LNCAP (cell line): ENCODE data around the gene ZBED2.

Experiments
- TF ChIP-seq, protein P1 (sequence below): fragments of 450-650 bp; IDR thresholded peaks from 2 replicates; pipeline ENCODE4 v1.5.1; 2017; ENCODE audit warnings: mild to moderate bottlenecking

ZBED2 gene

DNA sequence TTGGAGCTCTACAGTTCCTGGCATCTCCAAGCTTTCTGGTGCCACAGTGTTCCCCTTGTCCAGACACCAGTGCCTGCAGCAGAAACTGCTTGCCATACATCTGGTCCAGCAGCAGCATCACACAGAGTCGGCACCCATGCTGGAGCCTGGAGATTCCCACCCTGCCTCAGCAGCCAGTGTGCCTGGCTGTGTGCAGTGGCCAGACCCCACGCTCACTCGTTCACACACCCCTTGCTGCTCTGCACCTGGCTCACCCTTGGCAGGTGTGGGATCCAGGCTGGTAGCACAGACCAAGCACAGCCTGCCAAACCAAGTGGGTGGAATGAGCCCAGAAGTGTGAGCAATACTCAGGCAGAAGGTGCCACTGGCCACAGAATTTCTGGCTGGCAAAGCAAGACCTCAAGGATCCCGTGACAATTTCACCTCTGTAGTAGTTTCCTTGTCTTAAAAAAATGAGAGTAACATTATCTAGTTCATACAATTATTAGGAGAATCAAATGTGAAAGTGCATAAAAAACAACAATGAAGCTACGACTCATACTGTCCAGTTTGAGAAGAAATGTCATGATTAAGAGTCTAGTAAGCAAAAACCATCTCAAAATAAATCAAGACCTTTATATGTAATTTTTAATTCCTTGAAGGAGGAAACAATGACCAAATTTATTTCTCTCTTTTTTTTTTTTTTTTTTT, 22.9 kb upstream of the ZBED2 start:
- TF ChIP-seq, protein P1, sequence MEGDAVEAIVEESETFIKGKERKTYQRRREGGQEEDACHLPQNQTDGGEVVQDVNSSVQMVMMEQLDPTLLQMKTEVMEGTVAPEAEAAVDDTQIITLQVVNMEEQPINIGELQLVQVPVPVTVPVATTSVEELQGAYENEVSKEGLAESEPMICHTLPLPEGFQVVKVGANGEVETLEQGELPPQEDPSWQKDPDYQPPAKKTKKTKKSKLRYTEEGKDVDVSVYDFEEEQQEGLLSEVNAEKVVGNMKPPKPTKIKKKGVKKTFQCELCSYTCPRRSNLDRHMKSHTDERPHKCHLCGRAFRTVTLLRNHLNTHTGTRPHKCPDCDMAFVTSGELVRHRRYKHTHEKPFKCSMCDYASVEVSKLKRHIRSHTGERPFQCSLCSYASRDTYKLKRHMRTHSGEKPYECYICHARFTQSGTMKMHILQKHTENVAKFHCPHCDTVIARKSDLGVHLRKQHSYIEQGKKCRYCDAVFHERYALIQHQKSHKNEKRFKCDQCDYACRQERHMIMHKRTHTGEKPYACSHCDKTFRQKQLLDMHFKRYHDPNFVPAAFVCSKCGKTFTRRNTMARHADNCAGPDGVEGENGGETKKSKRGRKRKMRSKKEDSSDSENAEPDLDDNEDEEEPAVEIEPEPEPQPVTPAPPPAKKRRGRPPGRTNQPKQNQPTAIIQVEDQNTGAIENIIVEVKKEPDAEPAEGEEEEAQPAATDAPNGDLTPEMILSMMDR, result no peak

DNA sequence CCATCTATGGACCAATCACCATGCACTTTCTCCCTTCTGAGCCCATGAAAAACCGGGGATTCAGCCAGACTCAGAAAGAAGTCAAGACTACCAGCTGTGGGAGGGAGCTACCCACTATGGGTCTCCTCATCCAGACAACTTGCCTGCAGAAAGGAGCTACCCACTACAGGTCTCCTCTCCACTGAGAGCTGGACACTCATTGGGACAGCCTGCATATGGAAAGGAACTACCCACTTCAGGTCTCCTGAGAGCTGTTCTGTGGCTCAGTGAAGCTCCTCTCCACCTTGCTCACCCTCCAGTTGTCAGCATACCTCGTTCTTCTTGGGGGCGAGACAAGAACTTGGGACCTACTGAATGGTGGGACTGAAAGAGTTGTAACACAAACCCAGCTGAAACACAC, 22.3 kb upstream of the ZBED2 start:
- TF ChIP-seq, protein P1, result no peak

DNA sequence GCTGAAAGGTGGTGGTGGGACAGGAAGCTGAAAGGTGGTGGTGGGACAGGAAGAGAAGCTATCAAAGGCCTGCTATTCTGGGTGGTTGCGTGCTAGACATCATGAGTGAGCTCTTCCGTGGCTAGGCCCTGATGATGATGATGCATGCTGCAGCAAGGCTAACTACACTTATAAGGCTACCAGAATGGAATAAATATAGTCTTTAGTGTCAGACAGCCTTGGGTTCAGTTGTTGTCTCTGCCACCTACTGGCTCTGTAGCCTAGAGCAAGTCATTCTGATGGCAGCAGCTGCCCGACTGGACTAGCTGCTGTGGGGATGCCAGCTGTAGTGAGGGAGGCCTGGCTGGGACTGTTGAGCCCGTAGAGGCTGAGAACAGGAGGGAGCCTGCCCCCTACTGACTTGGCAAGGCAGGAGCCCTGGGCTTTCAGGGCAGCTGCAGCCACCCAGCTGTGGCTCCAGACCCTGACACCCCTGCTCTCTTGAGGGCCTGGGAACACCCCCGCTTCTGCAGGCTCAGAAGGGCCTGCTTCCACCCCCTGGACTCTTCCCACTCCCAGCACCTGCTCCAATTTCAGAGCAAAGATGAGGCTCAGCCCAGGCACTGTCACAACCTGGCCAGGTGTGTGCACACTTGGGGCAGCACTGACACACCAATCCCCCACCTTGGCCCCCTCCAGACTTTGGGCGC, 21.4 kb upstream of the ZBED2 start:
- TF ChIP-seq, protein P1, result no peak

DNA sequence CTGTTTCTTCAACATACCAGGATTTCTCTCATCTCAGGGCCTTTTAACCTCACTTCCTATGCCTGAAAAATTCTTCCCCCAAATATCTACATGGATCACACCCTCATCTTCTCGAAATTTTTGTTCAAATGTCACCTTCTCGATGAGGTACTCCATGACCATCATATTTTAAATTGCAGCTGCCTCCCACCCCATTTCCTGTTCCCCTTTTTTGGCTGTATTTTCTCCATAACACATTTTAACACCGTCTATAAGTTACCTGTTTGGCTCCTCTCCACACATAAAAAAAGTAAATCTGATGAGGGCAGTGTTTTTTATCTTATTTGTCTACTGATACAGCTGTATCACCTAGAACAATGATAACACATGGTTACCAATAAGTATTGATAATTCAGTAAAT, 20.7 kb upstream of the ZBED2 start:
- TF ChIP-seq, protein P1, result no peak

DNA sequence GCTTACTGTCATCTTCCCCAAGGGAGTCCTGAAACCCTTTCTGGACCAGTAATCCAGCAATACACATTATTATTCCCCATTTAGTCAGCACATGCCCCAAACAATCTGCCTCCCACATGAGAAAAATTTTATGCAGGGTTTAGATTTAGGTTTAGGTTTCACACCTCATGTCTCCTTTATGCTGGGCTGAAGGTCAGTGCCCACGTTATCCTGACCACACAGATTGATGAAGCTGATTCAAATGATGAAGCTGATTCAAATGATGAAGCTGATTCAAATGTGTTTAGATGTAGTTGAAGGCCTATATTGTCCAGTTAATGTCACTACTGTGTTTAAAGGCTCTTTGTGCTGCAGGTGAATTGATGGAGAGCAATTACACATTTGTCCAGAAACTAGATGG, 18.1 kb upstream of the ZBED2 start:
- TF ChIP-seq, protein P1, result no peak

DNA sequence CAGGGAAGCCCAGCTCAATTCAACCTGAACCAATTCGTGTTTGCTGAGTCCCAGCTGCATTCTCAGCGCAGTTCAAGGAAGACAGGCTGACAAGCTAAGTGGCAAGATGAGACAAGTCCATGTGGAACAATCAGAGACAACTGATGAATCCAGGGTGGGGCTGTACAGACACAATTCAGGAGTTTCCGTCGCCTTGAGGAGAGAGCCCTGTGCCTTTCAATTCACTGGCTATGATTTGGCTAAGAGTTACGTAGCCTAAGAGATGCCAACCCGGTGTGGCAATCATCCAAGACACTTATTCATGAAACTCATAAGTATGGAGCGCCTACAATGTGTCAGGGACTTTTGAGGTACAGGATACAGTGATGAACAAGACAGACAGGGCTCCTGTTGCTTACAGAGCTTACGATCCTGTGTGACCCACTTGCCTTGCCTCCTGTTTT, 15.5 kb upstream of the ZBED2 start:
- TF ChIP-seq, protein P1, result no peak

DNA sequence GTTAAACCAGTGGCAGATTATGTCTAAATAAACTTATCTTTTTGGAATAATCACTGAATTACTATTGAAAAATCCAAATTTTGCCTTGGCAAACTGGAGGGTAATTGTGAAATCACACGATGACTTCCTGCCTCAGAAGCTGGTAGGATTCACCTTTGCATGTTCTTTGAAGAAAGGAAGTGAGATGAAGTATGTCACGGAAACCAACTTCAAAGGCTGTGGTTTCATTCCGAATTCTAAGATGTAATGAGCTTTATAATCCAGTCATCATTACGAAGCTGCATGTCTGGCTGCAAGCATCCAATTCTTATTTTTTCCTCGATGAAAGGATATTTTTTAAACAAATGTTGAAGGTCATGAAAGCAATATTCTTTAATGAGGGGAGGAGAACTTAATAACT, 15.0 kb upstream of the ZBED2 start:
- TF ChIP-seq, protein P1, result no peak
